ENCODE measurements around the gene SLC8A1. TPM values are rescaled to one million over a fixed set of nuclear protein-coding genes. Genes with fewer than 3 reads are reported as not detected.

SLC8A1 gene
- total RNA-seq, 1 experiment from 2014 or later: not detected

DNA sequence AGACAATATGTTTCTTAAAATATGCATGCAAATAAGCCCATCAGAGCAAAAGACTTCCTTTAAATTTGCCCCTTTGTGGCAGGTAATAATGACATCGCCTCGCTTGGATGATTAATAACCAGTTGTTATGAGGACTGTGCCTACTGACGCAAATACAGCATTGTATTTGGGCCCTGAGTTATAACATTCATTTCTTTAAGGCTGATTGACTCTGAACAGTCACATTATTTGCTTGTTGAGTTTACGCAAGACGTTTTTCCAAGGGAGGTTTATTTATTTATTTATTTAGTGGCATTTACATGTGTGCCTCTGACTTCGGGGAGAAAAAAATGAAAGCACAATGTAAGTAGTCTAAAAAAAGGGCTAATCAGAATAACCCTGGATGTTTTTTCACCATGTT lies 88.3 kb downstream of the SLC8A1 start:
- no peaks in the 10 kb centered on the region for H3K36me3 ChIP-seq (ENCODE audit: insufficient read depth, low read length, poor library complexity, severe bottlenecking)
- DNase-seq (ENCODE audit: low spot score): peak; percentile 6
- ChIA-PET POLR2A (ENCODE audit: low non-redundant PET) (no interaction called here), CTCF (no interaction called here)
- TF ChIP-seq, protein P1, sequence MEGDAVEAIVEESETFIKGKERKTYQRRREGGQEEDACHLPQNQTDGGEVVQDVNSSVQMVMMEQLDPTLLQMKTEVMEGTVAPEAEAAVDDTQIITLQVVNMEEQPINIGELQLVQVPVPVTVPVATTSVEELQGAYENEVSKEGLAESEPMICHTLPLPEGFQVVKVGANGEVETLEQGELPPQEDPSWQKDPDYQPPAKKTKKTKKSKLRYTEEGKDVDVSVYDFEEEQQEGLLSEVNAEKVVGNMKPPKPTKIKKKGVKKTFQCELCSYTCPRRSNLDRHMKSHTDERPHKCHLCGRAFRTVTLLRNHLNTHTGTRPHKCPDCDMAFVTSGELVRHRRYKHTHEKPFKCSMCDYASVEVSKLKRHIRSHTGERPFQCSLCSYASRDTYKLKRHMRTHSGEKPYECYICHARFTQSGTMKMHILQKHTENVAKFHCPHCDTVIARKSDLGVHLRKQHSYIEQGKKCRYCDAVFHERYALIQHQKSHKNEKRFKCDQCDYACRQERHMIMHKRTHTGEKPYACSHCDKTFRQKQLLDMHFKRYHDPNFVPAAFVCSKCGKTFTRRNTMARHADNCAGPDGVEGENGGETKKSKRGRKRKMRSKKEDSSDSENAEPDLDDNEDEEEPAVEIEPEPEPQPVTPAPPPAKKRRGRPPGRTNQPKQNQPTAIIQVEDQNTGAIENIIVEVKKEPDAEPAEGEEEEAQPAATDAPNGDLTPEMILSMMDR (conservative IDR thresholded peaks at IDR 0.05; ENCODE audit: low read depth, low read length): no peak
- TF ChIP-seq EZH2 (IDR thresholded peaks at IDR 0.05; ENCODE audit: borderline replicate concordance, low read depth, low read length, poor library complexity, severe bottlenecking): no peak
- no TSS peak for BruUV-seq (replicated peaks)
- no peaks in the 10 kb centered on the region for H3K4me1 ChIP-seq (ENCODE audit: insufficient read depth, low read length, poor library complexity, severe bottlenecking)
- H3K27me3 ChIP-seq (replicated peaks; ENCODE audit: insufficient read depth, low read depth, low read length, poor library complexity): peaks cover 60% of the 10 kb centered on the region
- no peak overlapping the region for H3K27ac ChIP-seq (ENCODE audit: low read depth, low read length, poor library complexity, severe bottlenecking)
- intact Hi-C loops (cut with micrococcal nuclease; ENCODE audit: unreplicated experiment): no loop called here
- H3K4me3 ChIP-seq (ENCODE audit: low read depth, low read length, poor library complexity, severe bottlenecking): no peak overlapping the region
- H3K9me3 ChIP-seq (ENCODE audit: low read depth, low read length, poor library complexity, severe bottlenecking): no peaks in the 10 kb centered on the region

DNA sequence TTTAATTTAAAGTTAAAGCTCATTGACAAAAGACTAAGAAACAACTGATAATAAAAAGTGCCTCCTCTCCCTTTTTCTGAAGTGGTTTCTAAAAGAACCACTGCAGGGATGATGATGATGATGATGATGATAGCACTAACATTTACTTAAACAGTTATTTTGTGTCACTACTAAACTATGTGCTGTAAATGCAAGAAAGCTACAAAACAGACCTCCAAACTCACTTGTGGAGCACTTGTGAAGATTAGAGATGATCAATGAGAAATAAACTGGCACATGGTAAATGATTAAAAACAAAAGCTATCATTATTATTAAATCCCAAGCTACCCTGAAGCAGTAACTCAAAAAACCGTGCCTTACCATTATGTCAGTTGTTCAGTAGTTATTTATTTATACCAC lies 88.7 kb downstream of the SLC8A1 start:
- H3K27ac ChIP-seq (ENCODE audit: low read depth, low read length, poor library complexity, severe bottlenecking): no peak overlapping the region
- no TSS peak for BruUV-seq (replicated peaks)
- CTCF ChIA-PET: no interaction called here

DNA sequence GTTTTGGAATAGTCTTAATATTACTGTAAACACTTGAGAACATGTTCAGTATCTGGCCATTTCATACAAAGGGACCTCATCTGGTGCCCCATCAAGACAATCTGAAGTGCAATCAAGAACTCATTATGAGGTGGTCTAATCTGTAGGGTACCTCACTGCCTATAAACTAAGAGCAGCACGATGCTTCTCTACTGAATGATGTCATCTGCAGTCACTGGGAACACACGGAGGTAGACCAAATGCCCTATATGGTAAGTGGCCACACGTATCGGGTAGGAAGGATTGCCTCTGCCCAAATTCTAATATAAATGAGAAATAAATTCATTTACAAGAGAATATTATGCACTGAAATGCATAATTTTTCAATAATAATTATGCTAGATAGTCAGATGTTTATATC lies 90.4 kb downstream of the SLC8A1 start:
- Histone ChIP-seq H3K4me1 (ENCODE audit: insufficient read depth, low read length, poor library complexity, severe bottlenecking) (no peaks in the 10 kb centered on the region), H3K9me3 (ENCODE audit: low read depth, low read length, poor library complexity, severe bottlenecking) (no peaks in the 10 kb centered on the region), H3K4me3 (ENCODE audit: low read depth, low read length, poor library complexity, severe bottlenecking) (no peak overlapping the region), H3K27ac (ENCODE audit: low read depth, low read length, poor library complexity, severe bottlenecking) (no peak overlapping the region), H3K36me3 (ENCODE audit: insufficient read depth, low read length, poor library complexity, severe bottlenecking) (no peaks in the 10 kb centered on the region), H3K27me3 (replicated peaks; ENCODE audit: insufficient read depth, low read depth, low read length, poor library complexity) (peaks cover 46% of the 10 kb centered on the region)
- no TSS peak for BruUV-seq (replicated peaks)
- intact Hi-C loops (cut with micrococcal nuclease; ENCODE audit: unreplicated experiment): no loop called here
- ChIA-PET CTCF (no interaction called here), POLR2A (ENCODE audit: low non-redundant PET) (interaction anchor here (0.7 kb wide), 1 partner anchor 490 kb away, joined by 5 read pairs; no protein-coding TSS in a partner anchor)
- DNase-seq (ENCODE audit: low spot score): no peak
- TF ChIP-seq EZH2 (IDR thresholded peaks at IDR 0.05; ENCODE audit: borderline replicate concordance, low read depth, low read length, poor library complexity, severe bottlenecking): no peak
- TF ChIP-seq, protein P1 (conservative IDR thresholded peaks at IDR 0.05; ENCODE audit: low read depth, low read length): no peak

More for the DNA sequence above, 88.7 kb downstream of the SLC8A1 start:
- POLR2A ChIA-PET (ENCODE audit: low non-redundant PET): no interaction called here
- Histone ChIP-seq H3K36me3 (ENCODE audit: insufficient read depth, low read length, poor library complexity, severe bottlenecking) (no peaks in the 10 kb centered on the region), H3K9me3 (ENCODE audit: low read depth, low read length, poor library complexity, severe bottlenecking) (no peaks in the 10 kb centered on the region), H3K4me1 (ENCODE audit: insufficient read depth, low read length, poor library complexity, severe bottlenecking) (no peaks in the 10 kb centered on the region), H3K4me3 (ENCODE audit: low read depth, low read length, poor library complexity, severe bottlenecking) (no peak overlapping the region), H3K27me3 (replicated peaks; ENCODE audit: insufficient read depth, low read depth, low read length, poor library complexity) (peaks cover 57% of the 10 kb centered on the region)
- intact Hi-C loops (cut with micrococcal nuclease; ENCODE audit: unreplicated experiment): no loop called here
- TF ChIP-seq, protein P1 (conservative IDR thresholded peaks at IDR 0.05; ENCODE audit: low read depth, low read length): no peak
- no peak for TF ChIP-seq EZH2 (IDR thresholded peaks at IDR 0.05; ENCODE audit: borderline replicate concordance, low read depth, low read length, poor library complexity, severe bottlenecking)
- DNase-seq (ENCODE audit: low spot score): no peak
